GM19463 (cell line): Measurements from ENCODE around the gene PROSER2.
A peak's percentile ranks its signal among the peaks of the same experiment; 100 is the strongest.

Experiments used
- ATAC-seq: cut with Tn5 transposase; IDR thresholded peaks from one replicate; pipeline ENCODE4 v1.9.1; 2021; ENCODE audit warnings: mild to moderate bottlenecking, moderate library complexity; ENCODE audit not compliant: unreplicated experiment

Gene PROSER2

GRCh38 chr10:11823122-11823988 is at the start of gene PROSER2:
TSS of gene PROSER2 (plus strand) at chr10:11823356. CDS start at chr10:11852078, 28,722 bp downstream.
- no peak for ATAC-seq

GRCh38 chr10:11773761-11774441 is 49.3 kb upstream of the PROSER2 start:
- ATAC-seq: no peak

GRCh38 chr10:11775412-11775811 is 47.7 kb upstream of the PROSER2 start:
- ATAC-seq: no peak

- no peak for ATAC-seq
Measured at GRCh38 chr10:11776080-11776479, 47.1 kb upstream of the PROSER2 start.

- no peak for ATAC-seq
Measured at GRCh38 chr10:11781114-11781513, 42.0 kb upstream of the PROSER2 start.

GRCh38 chr10:11782793-11783557 is 40.2 kb upstream of the PROSER2 start:
- peak; percentile 50 for ATAC-seq

- ATAC-seq: no peak
Measured at GRCh38 chr10:11783558-11783865, 39.6 kb upstream of the PROSER2 start.

GRCh38 chr10:11787374-11787773 is 35.8 kb upstream of the PROSER2 start:
- no peak for ATAC-seq

- no peak for ATAC-seq
Measured at GRCh38 chr10:11787846-11788245, 35.3 kb upstream of the PROSER2 start.

- no peak for ATAC-seq
Measured at GRCh38 chr10:11789306-11789705, 33.9 kb upstream of the PROSER2 start.

- ATAC-seq: no peak
Measured at GRCh38 chr10:11789956-11790355, 33.2 kb upstream of the PROSER2 start.

- no peak for ATAC-seq
Measured at GRCh38 chr10:11793762-11794479, 29.2 kb upstream of the PROSER2 start.

GRCh38 chr10:11794566-11794965 is 28.6 kb upstream of the PROSER2 start:
- no peak for ATAC-seq

GRCh38 chr10:11795101-11795920 is 27.8 kb upstream of the PROSER2 start:
- ATAC-seq: no peak

- no peak for ATAC-seq
Measured at GRCh38 chr10:11796474-11796873, 26.7 kb upstream of the PROSER2 start.

- no peak for ATAC-seq
Measured at GRCh38 chr10:11797281-11797680, 25.9 kb upstream of the PROSER2 start.

- no peak for ATAC-seq
Measured at GRCh38 chr10:11797847-11798633, 25.1 kb upstream of the PROSER2 start.

- ATAC-seq: no peak
Measured at GRCh38 chr10:11798845-11799735, 24.1 kb upstream of the PROSER2 start.
